Uterus (tissue), 4 donors: ENCODE measurements around the gene RIMS3. TPM values are rescaled to one million over a fixed set of nuclear protein-coding genes. Genes with fewer than 3 reads are reported as not detected.
"Not testable (repeated sequence)": the region's sequence is repeated elsewhere in the genome, so short reads cannot be mapped to it uniquely, and the experiment has no call there.

Experiments used
- DNase-seq, 2 donors: peaks; one replicate each; pipeline ENCODE4 v3.0.0-alpha.2; 2019 to 2020
- H3K27ac ChIP-seq, 2 donors: fragments of 200-600 bp; sonication (generic); 1 replicate in 1 of 2; 2 replicates in 1 of 2; pipeline ENCODE4 v1.5.1; 2016 to 2018
- H3K27me3 ChIP-seq, 2 donors: fragments of 200-600 bp; sonication (generic); one replicate each; pipeline ENCODE4 v1.5.1; 2018 to 2019; ENCODE audit warnings: control low read depth in 1 of 2
- H3K36me3 ChIP-seq, 2 donors: fragments of 200-600 bp; sonication (generic); one replicate each; pipeline ENCODE4 v1.5.1; 2019; ENCODE audit warnings: control low read depth in 1 of 2
- H3K4me1 ChIP-seq, 2 donors: fragments of 200-600 bp; sonication (generic); one replicate each; pipeline ENCODE4 v1.5.1; 2018 to 2019; ENCODE audit warnings: control low read depth in 1 of 2
- H3K4me3 ChIP-seq, 2 donors: fragments of 200-600 bp; sonication (generic); 1 replicate in 1 of 2; 2 replicates in 1 of 2; pipeline ENCODE4 v1.5.1; 2018 to 2019; ENCODE audit warnings: mild to moderate bottlenecking in 1 of 2
- H3K9me3 ChIP-seq, 2 donors: fragments of 200-600 bp; sonication (generic); one replicate each; pipeline ENCODE4 v1.5.1; 2019; ENCODE audit warnings: control low read depth in 1 of 2
- POLR2A ChIP-seq, 2 donors: fragments of 450-650 bp; IDR thresholded peaks; one replicate each; pipeline ENCODE4 v1.6.1; 2016; ENCODE audit warnings: antibody characterized with exemption in 2 of 2, mild to moderate bottlenecking in 1 of 2, moderate library complexity in 1 of 2
- intact Hi-C: fragments of 100-400 bp; cut with DNase I; formaldehyde crosslinking; loops from one replicate; pipeline ENCODE4 v1.15.1; 2023; ENCODE audit warnings: low total_unique reads
- total RNA-seq, 4 donors: library from RNA; depleted of rRNA in 3 of 4; stranded (reverse); fragments of >200 nt in 3 of 4; gene quantifications; one replicate each; pipeline versions ENCODE4 v1.1.0 to v1.2.4, GENCODE V29; 2014 to 2023
- TF ChIP-seq, protein P1 (sequence below), 4 experiments: fragments of 200-600 bp in 2 of 4; fragments of 450-650 bp in 2 of 4; sonication (generic) in 2 of 4; IDR thresholded peaks; one replicate each; pipeline ENCODE4 v1.5.1; 2016 to 2019; ENCODE audit warnings: antibody characterized with exemption in 4 of 4, mild to moderate bottlenecking in 2 of 4, moderate library complexity in 1 of 4
- donor health status: DM: yes; HTN: yes; CAD: no.

The RIMS3 gene
- total RNA-seq, 4 donors from 2014 or later = 1.8 to 14.0 (median 5.4) TPM

DNA sequence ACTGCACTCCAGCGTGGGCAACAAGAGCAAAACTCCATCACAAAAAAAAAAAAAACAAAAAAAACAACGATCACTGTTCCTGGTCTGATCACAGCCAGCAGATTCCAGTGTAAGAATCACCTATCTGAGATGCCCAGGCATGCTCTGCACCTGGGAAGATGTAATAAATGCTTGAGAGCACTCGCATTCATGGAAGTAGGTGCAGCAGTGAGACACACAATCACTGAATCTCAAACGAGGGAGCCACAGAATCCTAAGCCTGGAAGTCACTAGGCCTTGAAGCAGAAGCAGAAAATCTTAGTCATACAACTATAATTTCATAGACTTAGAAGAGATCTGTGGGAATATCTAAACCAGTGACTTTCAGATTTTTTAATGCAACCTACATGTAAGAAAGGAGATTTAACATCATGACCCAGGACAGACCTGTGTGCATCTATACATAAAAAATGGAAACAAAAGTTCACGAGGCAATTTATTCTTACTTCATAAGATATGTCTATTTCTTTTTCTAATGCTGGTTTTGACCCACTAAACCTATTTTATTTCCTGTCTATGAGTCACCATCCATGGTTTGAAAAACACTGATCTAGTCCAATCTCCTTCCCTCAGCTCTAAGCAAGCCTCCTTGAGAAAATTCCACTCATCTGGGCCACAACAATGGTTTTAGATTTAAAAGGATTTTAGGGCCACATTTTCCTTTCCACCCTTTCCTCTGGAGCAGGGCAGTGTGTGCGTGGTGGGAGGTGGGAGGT, 30.4 kb downstream of the RIMS3 start:
- Histone ChIP-seq H3K36me3 (no peaks in the 10 kb centered on the region), H3K9me3 (no peaks in the 10 kb centered on the region), H3K27ac (no peak overlapping the region), H3K4me1 (no peaks in the 10 kb centered on the region), H3K27me3 (no peaks in the 10 kb centered on the region), H3K4me3 (no peak overlapping the region)
- TF ChIP-seq, protein P1, sequence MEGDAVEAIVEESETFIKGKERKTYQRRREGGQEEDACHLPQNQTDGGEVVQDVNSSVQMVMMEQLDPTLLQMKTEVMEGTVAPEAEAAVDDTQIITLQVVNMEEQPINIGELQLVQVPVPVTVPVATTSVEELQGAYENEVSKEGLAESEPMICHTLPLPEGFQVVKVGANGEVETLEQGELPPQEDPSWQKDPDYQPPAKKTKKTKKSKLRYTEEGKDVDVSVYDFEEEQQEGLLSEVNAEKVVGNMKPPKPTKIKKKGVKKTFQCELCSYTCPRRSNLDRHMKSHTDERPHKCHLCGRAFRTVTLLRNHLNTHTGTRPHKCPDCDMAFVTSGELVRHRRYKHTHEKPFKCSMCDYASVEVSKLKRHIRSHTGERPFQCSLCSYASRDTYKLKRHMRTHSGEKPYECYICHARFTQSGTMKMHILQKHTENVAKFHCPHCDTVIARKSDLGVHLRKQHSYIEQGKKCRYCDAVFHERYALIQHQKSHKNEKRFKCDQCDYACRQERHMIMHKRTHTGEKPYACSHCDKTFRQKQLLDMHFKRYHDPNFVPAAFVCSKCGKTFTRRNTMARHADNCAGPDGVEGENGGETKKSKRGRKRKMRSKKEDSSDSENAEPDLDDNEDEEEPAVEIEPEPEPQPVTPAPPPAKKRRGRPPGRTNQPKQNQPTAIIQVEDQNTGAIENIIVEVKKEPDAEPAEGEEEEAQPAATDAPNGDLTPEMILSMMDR (IDR thresholded peaks at IDR 0.05) = no peak
- TF ChIP-seq POLR2A (IDR thresholded peaks at IDR 0.05) = no peak
- intact Hi-C loops = no loop called here
- DNase-seq = no peak

DNA sequence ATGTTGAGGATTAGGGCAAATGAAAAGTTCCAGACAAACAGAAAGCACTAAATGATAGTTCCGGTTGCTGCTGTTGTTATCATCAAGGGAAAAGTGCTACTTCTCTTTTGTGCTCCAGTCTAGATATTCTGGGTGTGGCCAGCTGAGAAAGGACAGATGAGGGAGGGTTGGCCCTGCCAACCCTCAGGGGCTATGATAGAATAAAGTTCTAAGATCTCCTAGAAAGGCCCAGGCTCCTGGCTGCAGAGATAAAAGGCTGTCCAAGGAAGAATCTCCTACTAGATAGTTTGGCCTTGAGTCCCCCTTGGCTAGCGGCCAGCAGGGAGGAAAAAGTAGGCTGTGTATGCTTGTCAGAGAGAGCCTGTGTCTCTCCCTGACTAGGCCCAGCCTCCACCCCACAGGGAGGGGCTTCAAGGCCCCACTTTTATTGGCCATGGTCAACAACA, 31.5 kb downstream of the RIMS3 start:
- no peaks in the 10 kb centered on the region for H3K4me1 ChIP-seq
- no peak overlapping the region for H3K4me3 ChIP-seq
- no peak overlapping the region for H3K27ac ChIP-seq
- no peaks in the 10 kb centered on the region for H3K27me3 ChIP-seq
- no peaks in the 10 kb centered on the region for H3K36me3 ChIP-seq
- no peaks in the 10 kb centered on the region for H3K9me3 ChIP-seq
- DNase-seq = peak; percentile 48 to 54
- intact Hi-C loops = no loop called here
- TF ChIP-seq POLR2A (IDR thresholded peaks at IDR 0.05) = no peak
- TF ChIP-seq, protein P1 (IDR thresholded peaks at IDR 0.05) = no peak

DNA sequence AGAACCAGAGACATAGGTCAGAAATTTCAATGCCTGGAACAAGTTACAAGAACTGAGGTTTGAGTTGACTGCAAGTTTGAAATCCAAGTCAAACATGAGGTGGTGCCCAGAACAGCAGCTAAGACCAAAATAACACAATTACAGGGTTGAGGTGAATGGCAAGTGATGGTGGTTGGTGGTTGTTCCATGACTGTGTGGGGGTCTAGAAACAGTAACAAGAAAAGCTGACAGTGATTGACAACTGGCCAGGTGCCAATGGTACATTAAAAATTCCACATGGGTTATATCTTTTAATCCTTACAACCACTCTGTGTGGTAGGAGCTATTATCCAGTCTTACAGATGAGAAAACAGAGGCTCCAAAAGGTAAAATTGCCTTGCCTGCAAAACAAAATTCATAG, 32.0 kb downstream of the RIMS3 start:
- no peak for DNase-seq
- TF ChIP-seq, protein P1 (IDR thresholded peaks at IDR 0.05) = no peak
- TF ChIP-seq POLR2A (IDR thresholded peaks at IDR 0.05) = no peak
- intact Hi-C loops = no loop called here
- Histone ChIP-seq H3K9me3 (no peaks in the 10 kb centered on the region), H3K4me3 (no peak overlapping the region), H3K36me3 (no peaks in the 10 kb centered on the region), H3K4me1 (no peaks in the 10 kb centered on the region), H3K27me3 (no peaks in the 10 kb centered on the region), H3K27ac (no peak overlapping the region)

DNA sequence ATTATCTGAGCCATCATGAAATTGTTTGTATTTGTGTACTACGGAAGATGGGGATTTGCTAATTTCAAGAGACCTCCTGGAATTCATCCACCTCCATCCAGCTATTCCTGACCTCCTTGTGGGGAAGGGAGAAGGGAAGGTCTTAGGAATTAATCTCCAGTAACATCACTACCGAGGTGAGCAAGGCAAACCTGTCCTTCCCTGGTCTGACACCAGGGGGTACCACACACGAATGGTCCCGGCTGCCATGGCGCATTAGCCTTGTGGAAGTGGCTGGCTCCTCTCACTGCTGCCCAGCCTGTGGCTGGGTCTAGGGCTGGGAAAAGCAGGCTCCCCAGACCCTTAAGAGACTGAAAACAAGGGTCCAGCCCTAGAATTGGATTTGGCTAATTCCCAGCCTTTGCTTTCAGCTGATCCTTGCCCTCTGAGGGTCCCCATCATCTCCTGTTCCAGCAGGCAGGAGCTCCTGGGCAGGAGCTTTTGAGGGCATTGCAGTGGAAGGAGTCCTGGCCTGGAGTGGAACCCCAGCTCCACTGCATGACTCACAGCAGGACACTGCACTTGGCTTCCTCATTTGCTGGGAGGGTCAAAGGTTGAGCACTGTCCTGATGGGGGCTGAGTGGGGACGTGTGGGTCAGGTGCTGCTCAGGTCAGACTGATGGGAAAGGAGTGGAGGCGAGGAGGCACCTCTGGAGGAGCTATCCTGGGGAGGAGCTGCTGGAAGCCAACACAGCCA, 34.8 kb downstream of the RIMS3 start:
- DNase-seq = no peak
- TF ChIP-seq POLR2A (IDR thresholded peaks at IDR 0.05) = no peak
- TF ChIP-seq, protein P1 (IDR thresholded peaks at IDR 0.05) = peak in 2 of 4 experiments; percentile 10
- H3K27ac ChIP-seq = no peak overlapping the region
- H3K36me3 ChIP-seq = no peaks in the 10 kb centered on the region
- no peaks in the 10 kb centered on the region for H3K27me3 ChIP-seq
- H3K4me3 ChIP-seq = no peak overlapping the region
- H3K9me3 ChIP-seq = no peaks in the 10 kb centered on the region
- intact Hi-C loops = no loop called here
- H3K4me1 ChIP-seq = no peaks in the 10 kb centered on the region

DNA sequence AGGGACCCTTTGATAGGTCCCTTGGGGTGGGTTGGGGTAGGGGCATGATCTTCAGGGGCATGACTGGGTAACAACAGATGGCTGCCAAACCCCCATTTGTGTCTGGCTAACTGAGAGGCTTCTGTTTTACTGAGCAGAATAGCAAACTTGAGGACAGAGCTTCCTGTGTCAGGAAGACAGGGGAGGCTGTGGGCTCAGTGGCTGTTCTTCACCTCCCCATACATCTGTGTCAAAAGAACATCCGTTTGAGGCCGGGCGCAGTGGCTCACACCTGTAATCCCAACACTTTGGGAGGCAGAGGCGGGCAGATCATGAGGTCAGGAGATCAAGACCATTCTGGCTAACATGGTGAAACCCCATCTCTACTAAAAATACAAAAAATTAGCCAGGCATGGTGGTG, 35.9 kb downstream of the RIMS3 start:
- H3K4me1 ChIP-seq, H3K4me3 ChIP-seq, H3K9me3 ChIP-seq, H3K36me3 ChIP-seq, intact Hi-C loops, DNase-seq, H3K27ac ChIP-seq, H3K27me3 ChIP-seq: not testable (repeated sequence)
